ENCODE measurements around the gene PTGES. TPM values are rescaled to one million over a fixed set of nuclear protein-coding genes. Genes with fewer than 3 reads are reported as not detected.

Gene PTGES
- total and polyA plus RNA-seq, 9 of the 15 experiments (the other 6 are each of a cell fraction or from before 2014, with no cell fraction given) = 0.13 TPM; not detected in 8

DNA sequence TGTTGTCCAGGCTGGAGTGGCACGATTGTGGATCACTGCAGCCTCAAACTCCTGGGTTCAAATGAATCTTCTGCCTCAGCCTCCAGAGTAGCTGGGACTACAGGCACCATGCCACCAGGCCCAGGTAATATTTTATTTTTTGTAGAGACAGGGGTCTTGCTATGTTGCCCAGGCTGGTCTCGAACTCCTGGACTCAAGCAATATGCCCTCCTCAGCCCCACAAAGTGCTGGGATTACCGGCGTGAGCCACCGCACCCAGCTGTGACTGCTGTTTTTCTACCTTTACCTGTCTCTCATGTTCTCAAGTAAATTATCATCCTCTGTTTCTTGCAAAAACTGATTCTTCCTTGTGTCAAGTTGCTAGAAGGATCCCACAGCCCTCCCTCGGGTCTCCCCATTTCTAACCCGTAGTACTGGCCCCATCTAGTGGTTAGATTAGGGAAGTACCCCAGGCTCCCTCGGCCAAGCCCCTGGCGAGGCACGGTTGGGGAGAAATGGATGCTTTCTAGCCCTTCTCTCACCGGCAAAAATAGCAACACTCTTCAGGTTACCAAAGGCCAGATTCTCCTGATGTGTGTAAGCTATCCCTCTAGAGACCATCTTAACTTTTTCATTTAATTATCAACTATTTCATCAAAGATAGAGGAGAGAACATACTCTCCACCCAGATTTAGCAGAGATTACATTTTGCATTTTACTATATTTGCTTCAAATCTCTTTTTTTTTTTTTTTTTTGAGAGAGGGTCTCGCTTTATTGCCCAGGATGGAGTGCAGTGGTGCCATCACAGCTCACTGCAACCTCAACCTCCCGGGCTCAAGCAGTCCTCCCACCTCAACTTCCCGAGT is 30.9 kb upstream of the PTGES start (continued):
- TF ChIP-seq, protein P1, sequence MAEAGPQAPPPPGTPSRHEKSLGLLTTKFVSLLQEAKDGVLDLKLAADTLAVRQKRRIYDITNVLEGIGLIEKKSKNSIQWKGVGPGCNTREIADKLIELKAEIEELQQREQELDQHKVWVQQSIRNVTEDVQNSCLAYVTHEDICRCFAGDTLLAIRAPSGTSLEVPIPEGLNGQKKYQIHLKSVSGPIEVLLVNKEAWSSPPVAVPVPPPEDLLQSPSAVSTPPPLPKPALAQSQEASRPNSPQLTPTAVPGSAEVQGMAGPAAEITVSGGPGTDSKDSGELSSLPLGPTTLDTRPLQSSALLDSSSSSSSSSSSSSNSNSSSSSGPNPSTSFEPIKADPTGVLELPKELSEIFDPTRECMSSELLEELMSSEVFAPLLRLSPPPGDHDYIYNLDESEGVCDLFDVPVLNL (CRISPR knock-in tag; IDR thresholded peaks at IDR 0.05; ENCODE audit: low read depth) = no peak
- TF ChIP-seq STAT6 (CRISPR knock-in tag; IDR thresholded peaks at IDR 0.05) (0 out of 2 replicates have a peak, but pooled peaks have one; percentile 30), XRCC4 (IDR thresholded peaks at IDR 0.05; ENCODE audit: extremely low read depth, insufficient read depth, insufficient read length) (no peak), RNF2 (IDR thresholded peaks at IDR 0.05) (no peak), ZNF124 (CRISPR knock-in tag; IDR thresholded peaks at IDR 0.05) (no peak), NKRF (IDR thresholded peaks at IDR 0.05; ENCODE audit: borderline replicate concordance) (no peak), RBM34 (IDR thresholded peaks at IDR 0.05; ENCODE audit: borderline replicate concordance, insufficient read depth, low read length) (no peak), HOMEZ (CRISPR knock-in tag; IDR thresholded peaks at IDR 0.05) (no peak), PPARD (CRISPR knock-in tag; IDR thresholded peaks at IDR 0.05) (no peak), CTCFL (IDR thresholded peaks at IDR 0.05; ENCODE audit: borderline replicate concordance, insufficient read depth, low read depth, low read length, poor library complexity, severe bottlenecking) (no peak), E2F3 (CRISPR knock-in tag; IDR thresholded peaks at IDR 0.05) (no peak), MYC (IDR thresholded peaks at IDR 0.05; ENCODE audit: low read depth, low read length) (no peak), MYC (CRISPR knock-in tag; IDR thresholded peaks at IDR 0.05; ENCODE audit: borderline replicate concordance, low read depth) (no peak), ZNF140 (CRISPR knock-in tag; IDR thresholded peaks at IDR 0.05) (no peak), TFAM (CRISPR knock-in tag; conservative IDR thresholded peaks at IDR 0.05) (no peak)
- TF ChIP-seq, protein P2, sequence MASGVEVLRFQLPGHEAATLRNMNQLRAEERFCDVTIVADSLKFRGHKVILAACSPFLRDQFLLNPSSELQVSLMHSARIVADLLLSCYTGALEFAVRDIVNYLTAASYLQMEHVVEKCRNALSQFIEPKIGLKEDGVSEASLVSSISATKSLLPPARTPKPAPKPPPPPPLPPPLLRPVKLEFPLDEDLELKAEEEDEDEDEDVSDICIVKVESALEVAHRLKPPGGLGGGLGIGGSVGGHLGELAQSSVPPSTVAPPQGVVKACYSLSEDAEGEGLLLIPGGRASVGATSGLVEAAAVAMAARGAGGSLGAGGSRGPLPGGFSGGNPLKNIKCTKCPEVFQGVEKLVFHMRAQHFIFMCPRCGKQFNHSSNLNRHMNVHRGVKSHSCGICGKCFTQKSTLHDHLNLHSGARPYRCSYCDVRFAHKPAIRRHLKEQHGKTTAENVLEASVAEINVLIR (CRISPR knock-in tag; IDR thresholded peaks at IDR 0.05) = no peak
